Measurements from ENCODE around the gene MRPL24.

The MRPL24 gene

DNA sequence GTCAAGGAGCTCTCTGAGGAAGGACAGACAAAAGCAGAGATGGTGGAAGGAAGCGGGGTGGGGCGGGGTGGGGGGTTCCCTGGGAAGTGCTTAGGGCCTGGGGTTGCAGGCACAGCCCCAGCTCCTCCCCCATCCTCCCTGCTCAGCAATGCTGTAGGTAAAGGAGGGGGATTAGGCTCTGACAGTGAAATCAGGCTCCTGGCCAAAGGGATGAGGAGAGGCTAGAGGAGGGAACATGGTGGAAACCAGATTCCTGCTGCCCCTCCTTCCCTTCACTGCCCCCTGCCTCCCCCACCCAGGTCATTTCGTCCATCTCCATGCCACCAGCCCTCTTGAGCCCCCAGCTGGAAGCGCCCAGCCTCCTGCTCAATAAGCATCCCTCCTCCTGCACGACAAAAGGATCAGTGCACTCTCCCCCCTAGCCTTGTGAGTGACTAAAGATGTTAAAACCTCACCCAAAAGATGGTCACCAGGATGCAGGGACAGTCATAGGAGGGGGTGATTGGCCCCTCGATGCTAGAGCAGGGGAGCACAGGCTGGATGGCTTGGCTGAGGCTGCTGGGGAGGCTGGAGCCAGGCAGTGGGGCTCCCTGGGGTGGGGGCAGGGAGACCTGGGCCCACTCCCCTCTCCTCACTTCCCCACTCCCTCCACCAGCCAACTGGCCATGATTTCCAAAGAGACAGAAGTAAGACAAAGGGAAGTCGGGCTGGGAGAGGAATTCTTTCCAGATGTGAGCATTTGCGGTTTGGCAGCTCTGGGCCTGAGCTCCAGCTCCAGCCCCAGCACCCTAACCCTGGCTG lies 33.3 kb downstream of the MRPL24 start:
- DNase-seq = no peak

DNA sequence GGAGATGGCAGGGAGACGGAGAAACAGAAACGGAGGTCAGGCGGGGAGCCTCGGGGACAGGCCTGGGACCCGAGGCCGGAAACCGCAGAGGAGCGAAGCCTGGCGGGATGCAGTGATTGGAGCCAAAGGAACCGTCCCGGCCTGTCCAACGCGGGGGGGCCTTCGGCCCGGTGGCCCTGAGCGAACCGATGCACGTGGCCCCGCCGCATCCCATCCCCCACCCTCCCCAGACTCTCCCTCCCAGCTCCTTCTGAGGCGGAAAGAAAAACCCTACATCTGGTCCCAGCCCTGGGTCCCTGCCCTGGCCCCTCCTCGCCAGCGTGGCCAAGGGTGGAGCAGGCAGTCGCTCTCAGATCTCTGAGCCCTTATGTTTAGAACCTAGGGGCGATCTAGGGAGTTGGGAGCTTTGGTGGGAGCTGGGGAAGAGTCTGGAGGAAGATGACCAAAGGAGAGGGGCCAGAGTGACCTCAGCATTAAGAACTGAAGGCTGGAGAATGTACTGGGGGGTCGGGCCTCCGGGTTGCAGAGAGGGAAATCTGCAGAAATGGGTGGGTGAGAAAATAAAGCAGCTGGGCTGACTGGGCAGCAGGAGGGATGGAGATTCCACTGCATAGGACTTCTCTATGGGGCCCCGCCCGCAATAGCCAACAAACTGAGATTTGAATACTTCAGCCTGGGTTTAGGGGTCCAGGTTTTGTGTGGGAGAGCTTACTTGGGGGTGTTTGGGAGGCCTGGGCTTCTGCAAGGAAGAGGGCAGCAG lies 34.1 kb downstream of the MRPL24 start:
- no peak for DNase-seq

DNA sequence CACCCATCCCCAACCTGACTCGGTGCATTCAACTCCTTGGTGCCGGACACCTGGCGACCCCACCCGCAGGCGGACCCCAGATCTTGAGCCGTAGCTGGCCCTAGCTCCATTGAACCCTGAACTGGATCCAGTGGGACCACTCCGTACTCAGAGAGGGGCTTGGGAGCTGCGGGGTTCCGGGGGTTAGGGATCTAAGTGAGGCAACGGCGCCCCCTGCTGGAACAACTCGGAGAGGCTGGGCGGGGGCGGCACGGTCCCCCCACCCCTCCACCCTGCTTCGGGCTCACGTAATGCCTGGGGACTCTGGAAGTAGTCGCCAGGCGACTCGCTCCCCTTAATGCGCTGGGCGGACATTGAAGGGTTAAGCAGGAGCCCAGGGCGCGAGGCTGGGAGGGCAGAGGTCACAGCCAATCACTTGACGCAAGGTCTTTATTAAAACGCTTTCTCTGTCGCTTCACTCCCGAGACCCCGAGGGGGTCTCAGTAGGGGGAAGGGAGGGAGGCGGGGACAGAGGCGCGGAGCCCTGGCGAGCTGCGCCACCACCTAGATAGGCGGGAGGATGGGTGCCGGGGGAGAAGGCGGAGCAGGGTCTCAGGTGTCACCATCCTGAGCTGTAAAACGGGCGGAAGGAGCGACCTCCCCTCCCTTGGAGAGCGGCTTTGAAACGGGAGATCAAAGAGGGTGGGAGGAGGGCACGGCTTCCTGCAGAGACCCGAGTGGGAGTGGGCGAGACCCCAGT lies 34.8 kb downstream of the MRPL24 start:
- DNase-seq = no peak

DNA sequence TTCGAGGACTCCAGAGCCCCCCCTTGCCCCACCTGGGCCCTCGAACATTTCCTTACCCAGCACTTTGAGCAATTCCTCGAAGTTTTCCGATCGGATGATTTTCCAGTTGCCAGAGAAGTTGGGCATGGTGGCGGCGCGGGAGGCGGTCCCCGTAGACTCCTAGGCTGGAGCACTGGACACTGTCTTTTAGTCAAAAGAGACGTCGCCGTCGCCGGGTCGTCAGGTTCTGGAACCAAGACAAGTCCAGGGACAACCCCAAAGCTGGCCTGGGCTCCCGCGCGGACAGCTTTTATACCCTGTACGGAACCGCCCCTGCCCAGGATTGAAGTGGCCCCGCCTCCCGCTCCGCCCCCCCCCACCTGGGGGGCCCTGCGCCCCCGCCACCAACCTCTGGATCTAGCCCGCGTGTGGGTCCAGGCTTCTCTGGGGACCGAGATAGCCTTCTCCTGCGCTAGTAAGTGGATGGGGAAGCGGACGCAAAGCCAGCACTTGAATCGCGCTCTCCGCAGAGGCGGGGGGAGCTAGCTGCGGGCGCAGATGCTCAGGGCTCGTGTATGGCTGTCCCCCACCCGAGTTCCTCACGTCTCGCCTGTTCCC lies 35.5 kb downstream of the MRPL24 start, which contains the start of gene CRABP2:
Gene CRABP2, minus strand, starts transcription at position 263 of the 597 bp plus-strand sequence. Its CDS starts 137 bp downstream, at position 126.
- no peak for DNase-seq

DNA sequence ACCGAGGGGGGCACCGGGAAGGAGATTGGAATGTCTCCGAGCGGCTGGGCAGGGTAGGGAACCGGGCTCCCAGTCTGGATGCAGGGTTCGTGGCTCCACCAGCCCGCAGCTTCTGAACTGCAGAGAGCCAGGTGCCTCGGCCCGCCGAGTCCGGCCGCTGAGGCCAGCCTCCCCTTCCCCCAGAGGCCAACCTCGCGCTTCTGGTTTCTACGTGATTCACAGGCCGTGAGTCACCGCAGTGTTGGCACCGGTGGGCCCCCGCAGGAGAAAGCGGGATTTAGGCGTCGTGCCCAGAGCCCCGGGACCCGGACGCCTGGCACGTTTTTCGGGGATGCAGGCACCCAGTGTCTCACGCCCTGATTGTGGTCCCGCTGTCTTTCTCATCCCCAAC lies 36.0 kb downstream of the MRPL24 start:
- DNase-seq = no peak

DNA sequence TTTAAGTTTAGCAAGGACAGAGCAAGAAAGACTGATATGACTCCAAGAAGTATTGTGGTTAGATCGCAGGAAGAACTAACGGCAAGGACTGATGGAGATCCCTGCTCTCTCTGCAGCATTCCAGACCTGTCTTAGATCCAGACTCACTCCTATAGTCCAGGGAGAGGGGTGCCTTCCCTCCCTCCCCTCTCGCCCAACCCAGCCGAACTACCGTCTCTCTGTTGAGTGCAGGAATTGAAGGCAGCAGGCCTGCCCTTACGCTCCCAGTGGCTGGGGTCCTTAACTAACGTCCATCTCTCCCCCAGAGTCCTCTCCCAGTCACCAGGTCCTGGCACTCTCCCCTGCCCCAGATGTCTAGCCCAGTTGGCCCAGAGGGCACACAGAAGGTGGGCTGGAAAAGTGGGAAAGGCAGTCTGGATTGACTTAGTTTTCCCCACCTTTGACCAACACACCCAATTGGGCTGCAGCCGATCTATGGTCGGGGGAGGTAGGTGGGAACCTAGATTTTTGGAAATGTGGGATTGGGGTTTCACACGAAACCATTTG lies 36.6 kb downstream of the MRPL24 start:
- DNase-seq = no peak

DNA sequence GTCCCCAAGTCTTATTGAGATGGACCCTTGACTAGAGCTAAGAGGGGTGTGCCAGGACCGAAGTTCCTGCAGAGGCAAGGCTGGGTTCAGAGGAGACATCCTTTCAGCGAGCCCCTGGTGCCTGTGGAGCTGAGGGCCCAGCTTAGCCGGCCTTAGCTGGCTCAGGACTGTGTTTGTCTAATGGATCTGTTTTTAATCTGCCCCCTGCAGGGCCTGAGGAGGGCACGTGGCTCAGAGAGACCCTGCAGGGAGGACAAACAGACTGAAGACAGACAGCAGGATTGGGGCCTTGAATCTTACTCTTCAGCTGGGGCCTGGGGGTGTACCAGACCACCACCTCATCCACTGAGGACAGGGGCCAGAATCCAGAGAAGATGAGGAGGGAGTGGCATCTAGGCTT lies 37.1 kb downstream of the MRPL24 start:
- DNase-seq = peak; percentile 32

DNA sequence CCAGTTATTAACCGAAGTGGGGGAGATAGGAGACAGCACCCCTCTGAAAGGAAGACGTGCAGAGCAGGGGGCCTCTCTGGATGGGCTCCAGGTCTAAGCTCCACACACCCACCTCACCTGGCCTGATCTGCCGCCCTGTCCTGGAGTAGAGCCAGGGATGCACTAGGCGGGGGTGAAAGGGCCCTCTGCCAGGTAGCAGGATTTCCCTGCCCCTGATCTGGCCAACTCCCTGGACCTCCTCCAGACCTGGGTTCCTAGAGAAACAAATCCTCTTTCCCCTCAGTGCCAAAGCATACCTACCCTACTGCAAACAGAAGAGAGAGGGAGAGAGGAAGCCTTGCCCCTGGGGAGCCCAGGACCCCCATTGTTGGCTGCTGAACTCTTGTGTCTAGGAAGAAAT lies 37.6 kb downstream of the MRPL24 start:
- peak; percentile 18 for DNase-seq

DNA sequence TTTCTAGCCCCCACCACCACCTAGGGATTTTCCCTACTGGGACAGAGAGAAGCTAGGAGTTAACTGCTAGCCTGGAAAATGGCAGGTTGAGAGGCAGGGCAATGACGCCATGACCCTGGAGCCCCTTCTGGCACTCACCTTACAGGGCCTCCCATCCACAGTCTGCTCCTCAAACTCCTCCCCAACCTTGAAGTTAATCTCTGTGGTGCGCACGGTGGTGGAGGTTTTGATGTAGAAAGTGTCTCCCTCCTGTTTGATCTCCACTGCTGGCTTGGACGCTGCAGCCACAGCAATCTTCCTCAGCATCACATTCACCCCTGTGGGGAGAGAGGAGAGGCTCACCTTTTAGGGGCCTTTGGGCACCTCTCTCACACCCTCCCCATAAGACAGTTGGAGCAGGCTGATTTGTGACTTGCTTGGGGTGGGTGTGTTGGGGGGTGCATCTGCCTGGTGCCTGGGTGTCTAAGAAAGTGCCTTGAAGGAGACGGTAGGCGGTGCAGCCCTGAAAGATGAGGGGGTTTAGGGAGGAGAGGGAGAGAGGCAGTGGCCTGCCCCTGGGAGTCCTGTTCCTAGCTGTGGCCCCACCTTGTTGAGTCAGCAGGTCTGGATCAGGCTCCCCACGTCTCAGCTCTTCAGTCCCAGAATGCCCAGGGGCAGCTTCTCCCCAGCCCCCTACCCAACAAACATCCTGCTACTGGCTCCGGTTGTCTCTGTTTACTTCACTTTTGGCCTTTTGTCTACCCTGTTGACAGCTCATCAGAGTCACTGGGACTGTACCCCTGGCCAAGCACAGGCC lies 40.0 kb downstream of the MRPL24 start:
- no peak for DNase-seq

DNA sequence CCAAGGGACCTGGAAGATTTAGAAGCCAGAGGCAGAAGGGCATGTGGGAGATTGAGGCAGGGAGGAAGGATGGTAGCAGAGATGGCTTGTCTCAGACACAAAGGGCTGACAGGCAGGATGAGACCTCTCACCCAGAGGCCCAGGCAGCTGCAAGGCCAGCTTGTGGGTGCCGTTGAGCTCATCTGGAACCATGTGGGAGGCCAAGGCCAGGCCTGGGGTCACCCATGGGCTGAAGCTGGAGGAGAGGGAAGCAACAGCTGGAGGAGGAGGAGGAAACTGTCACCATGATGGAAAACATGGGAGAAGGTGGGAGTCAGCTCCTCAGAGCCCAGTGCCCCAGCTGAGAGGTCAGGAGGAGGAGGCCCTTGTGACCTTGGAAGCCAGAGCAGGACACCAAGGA lies 41.9 kb downstream of the MRPL24 start:
- DNase-seq = no peak

DNA sequence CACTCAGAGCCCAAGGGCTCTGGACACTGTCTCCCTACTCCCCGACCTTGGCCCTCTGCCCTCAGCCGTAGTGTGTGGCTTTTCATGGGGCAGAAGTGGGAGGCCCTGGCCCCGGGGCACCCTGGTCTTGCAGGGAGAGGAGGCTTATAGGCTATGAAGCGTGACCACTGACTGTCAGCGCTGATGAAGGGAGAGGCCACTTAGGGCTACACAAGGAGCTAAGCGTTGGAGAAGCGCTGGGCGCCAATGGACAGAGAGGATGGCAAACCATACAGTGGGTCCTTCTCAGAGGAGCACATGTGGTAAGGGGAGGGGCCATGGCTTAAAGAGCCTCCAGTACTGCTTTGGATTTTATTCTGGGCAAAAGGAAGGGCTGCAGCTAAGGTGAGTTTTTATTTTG lies 43.4 kb downstream of the MRPL24 start:
- DNase-seq = no peak

DNA sequence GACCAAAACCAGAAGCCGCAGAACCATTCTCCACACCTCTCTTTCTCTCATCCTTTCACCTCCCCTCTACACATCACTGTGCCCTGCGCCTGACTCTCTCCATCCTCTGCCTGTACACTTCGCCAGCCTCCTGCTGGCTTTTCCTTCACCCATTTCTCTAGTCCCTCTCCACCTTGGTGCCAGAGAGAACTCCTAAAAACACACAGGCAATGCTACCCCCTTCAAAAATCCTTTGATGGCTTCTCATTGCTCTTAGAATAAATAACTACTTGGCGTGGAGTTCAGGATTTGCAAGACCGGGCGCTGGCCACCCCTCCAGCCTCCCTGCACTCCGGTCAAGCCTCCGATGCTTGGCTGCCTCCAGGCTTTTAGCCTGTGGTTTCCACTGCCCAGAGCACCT lies 44.1 kb downstream of the MRPL24 start:
- no peak for DNase-seq

DNA sequence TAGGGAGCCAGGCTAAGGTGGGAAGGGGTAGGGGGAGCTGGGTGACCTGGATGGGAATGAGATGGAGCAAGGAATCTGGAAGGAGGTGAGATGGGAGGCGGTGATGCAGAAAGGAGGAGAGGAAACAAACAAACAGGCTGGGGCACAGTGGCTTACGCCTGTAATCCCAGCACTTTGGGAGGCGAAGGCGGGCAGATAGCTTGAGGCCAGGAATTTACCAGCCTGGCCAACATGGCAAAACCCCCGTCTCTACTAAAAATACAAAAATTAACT lies 46.3 kb downstream of the MRPL24 start:
- DNase-seq = no peak

DNA sequence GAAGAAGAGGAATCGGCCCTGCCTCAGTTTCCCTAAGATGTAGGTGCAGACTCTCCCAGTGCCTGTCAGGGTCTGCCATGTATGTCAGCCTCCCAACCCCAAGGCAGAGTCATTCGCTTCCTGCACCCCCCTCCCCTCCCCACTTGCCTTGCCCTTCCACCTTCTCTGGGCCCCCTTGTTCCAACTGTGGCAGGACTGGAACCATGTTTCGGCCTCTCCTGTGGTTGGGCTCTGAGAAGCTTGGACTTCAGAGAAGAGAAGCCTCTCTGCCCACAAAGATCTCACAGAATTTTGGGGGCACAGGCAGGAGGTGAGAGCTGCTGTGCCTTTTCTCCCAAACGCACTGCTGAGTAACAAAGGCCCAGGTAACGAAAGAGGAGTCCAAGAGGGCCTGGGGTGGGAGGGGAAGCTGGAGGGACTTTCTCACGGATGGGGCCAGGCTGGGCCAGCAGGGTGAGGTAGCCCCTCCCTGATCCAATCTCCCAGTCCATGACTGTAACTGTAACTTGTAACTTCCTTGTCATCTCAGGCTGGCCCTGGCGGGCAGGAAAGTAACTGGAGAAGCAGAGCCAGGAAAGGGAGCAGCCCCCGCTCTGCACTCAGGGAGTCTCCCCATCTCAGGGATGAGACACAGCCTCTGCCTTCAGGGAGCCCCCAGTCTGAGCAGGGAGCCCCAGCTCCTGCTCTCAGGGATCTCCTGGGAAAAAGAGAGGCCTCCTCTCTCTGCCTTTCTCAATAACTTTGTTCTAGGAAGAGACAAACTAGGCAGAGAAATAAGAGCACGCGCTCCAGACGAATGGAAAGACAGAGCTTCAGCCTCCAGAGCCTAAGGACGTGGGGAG lies 46.8 kb downstream of the MRPL24 start:
- no peak for DNase-seq

DNA sequence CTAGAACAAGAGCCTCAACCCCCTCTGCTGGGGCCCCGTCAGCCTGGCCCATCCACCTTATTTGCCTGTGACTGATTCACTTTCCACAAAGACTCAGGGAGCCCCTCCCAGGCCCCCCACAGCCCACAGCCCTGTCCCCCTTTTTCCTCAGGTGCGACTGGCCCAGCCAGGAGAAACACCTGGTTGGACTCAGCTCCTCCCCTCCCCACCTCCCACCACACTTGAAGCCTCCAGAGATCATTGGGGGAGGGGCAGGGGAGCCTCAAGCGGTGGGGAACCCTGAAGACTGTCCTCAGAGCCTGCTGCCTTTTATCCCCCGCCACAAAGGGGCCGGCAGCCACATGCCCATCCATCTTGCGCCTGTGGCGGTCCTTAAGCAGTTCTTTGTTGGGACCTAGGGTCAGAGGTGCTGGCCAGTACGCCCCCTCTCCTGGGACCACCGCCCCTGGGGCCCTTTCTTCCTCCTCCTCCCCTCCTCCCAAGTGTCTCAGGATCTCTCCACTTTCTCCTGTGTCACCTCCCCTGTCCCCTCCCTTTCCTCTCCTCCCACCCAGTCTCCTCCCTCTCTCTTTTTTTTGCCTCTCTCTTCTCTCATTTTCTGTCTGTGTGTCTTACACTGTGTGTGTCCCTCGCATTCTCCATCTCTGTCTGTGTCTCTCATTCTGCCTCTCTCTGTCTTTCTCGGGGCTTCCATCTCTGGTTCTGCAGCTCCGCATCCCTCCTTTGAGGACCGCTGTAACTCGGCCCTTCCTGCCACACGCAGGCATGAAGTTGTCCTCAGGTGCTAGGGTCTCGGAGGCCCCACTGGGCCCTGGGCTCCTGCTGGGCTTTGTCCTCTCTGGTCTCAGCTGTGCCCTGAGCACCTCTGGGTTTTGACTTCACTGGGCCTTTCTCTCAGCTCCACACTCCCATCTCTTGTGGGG lies 47.7 kb downstream of the MRPL24 start:
- DNase-seq = peak; percentile 15

DNA sequence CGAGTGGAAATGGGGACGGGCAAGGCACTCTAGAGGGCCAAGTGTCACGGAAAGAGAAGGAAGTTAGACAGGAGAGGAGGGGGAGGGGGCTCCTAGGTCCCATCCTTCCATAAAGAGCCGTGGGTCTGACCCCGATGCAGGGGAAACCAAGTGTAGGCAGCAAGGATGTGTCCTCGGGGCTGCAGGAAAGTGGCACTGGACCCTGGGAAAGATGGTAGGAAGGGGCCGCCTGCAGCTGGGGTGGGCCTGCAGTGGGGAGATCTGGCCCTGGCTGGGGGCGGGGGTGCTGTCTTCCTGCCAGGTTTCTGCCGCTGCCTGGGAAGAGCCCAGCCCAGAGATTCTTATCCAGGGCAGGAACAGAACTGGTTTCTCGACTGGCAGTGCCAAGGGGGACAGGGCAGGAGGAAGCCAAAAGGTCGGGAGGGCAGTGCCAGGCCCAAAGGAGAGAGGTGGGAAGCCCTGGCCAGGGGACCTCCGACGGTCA lies 48.4 kb downstream of the MRPL24 start:
- no peak for DNase-seq

DNA sequence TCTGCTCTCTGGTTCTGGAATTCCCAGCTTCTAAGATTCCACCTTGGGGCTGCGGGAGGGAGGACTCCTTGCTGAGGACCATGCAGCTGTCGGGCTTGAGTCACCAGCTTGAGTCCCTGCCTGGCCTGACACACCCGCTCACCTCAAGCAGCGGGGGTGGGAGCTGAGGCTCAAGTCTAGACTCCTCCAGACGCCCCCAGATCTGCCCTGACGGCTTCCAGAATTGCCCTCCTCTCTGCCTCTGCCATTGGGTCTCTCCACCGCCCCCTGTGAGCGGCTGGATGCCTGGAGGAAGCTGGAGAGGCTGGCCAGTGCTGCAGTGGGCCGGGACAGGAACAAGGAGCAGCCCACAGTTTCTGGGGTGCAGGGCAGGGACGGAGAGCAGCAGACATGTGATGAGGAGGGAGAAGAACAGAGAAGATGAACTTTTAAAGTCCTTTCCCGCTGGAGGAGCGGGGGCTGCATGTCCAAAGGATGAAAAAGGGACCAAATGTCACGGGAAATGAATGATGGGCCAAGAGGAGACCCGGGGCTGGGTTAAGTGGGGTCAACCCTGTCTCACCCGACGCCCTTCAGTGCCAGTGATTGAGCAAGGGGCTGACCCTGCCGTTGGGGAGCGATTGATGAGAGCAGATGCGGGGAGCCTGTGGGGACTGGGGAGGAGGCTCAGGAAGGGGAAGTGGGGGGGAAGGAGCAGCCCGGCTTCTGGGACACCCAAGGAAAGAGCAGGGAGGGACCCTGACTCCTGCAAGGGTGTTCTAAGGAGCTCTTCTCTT lies 49.0 kb downstream of the MRPL24 start:
- DNase-seq = no peak

DNA sequence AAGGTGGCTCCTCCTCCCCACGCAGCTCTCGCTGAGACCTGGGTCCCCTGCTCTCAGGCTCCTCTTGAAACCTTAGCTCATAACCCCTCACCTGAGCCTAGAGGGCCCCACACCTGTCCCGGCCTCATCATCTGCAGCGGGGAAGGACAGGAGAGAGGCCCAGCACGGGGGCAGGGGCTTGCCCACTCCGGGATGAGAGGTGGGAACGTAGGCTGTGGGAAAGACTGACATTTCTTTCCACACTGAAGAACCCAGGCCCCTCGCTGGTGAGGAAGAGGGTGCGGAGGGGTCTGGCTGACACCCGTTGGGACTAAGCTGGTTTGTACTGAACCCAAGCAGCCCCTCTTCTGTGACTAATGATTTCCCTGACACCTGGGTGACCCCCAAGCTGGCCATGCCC lies 49.7 kb downstream of the MRPL24 start:
- DNase-seq = no peak

DNA sequence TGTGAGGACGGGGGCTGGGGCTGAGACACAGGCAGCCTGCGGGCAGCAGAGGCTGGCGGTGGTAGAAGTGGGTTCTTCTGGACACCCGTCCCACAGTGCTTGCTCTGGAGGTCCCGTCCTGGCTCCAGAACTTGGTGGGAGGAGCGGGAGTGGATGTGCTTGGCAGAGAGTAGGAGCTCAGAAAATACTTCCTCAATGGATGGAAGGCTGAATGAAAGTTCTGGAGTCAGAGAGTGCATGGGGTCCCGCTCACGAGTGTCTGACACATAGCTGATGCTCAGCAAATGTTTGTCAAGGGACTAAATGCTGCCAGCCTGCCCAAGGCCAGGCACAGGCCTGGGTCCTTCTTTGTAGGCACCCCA lies 50.2 kb downstream of the MRPL24 start:
- no peak for DNase-seq

Data from COR-L47 (cell line).